ENCODE measurements around the gene DLG2.

Gene DLG2

GRCh38 chr11:83990160-83990733 is 1636.9 kb downstream of the DLG2 start:
- H3K4me3 ChIP-seq (replicated peaks in 1 of 2; ENCODE audit: low read depth in 2 of 2, low read length in 2 of 2): no peak overlapping the region
- TF ChIP-seq, protein P1, sequence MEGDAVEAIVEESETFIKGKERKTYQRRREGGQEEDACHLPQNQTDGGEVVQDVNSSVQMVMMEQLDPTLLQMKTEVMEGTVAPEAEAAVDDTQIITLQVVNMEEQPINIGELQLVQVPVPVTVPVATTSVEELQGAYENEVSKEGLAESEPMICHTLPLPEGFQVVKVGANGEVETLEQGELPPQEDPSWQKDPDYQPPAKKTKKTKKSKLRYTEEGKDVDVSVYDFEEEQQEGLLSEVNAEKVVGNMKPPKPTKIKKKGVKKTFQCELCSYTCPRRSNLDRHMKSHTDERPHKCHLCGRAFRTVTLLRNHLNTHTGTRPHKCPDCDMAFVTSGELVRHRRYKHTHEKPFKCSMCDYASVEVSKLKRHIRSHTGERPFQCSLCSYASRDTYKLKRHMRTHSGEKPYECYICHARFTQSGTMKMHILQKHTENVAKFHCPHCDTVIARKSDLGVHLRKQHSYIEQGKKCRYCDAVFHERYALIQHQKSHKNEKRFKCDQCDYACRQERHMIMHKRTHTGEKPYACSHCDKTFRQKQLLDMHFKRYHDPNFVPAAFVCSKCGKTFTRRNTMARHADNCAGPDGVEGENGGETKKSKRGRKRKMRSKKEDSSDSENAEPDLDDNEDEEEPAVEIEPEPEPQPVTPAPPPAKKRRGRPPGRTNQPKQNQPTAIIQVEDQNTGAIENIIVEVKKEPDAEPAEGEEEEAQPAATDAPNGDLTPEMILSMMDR (IDR thresholded peaks at IDR 0.05; ENCODE audit: low read depth, low read length): no peak
- no peak for DNase-seq (ENCODE audit: low read depth in 2 of 2)

GRCh38 chr11:83982825-83983224 is 1644.3 kb downstream of the DLG2 start:
- no peak for DNase-seq (ENCODE audit: low read depth in 2 of 2)
- TF ChIP-seq, protein P1 (IDR thresholded peaks at IDR 0.05; ENCODE audit: low read depth, low read length): no peak
- no peak overlapping the region for H3K4me3 ChIP-seq (replicated peaks in 1 of 2; ENCODE audit: low read depth in 2 of 2, low read length in 2 of 2)

DNA sequence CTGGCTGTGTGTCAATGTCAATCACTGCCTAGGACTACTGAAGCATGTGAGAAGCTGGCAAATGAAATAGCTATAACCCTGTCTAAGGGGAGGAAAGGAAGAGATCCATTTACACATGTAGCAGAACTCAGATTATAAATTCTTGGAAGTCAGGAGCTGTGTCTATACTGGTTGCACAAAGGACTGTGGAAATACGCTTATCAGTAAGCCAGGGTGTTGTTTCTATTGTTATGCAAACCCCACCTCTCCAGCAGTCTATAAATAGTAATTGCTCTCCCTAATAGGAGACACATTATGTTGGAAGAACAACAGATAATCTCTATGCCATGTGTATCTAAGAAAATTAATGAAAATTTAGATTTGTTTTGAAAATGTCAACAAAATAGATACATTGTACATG is 1647.6 kb downstream of the DLG2 start:
- TF ChIP-seq, protein P1 (IDR thresholded peaks at IDR 0.05; ENCODE audit: low read depth, low read length): no peak
- H3K4me3 ChIP-seq (replicated peaks in 1 of 2; ENCODE audit: low read depth in 2 of 2, low read length in 2 of 2): no peak overlapping the region

DNA sequence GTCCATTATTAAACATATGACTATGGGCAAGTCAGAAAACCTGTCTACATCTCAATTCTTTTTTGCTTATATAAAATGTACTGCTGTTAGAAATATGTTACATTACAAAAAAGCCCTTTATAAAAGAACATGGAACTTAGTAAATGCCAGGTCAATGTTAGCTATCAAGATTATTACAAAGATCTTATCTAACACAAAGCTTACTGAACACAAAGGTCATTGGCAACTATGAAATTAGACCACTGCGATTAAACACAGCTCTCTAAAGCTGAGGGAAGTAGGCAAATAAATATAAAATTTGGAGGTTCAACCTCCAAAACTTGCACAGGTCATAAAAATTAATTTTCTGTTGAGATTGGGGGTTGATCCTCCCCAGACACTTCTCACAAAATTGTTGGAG is 1648.2 kb downstream of the DLG2 start:
- H3K4me3 ChIP-seq (replicated peaks in 1 of 2; ENCODE audit: low read depth in 2 of 2, low read length in 2 of 2): no peak overlapping the region
- no peak for DNase-seq (ENCODE audit: low read depth in 2 of 2)

More for the DNA sequence above, 1647.6 kb downstream of the DLG2 start:
- no peak for DNase-seq (ENCODE audit: low read depth in 2 of 2)

GRCh38 chr11:83976086-83976485 is 1651.1 kb downstream of the DLG2 start:
- DNase-seq (ENCODE audit: low read depth in 2 of 2): no peak
- H3K4me3 ChIP-seq (replicated peaks in 1 of 2; ENCODE audit: low read depth in 2 of 2, low read length in 2 of 2): no peak overlapping the region
- TF ChIP-seq, protein P1 (IDR thresholded peaks at IDR 0.05; ENCODE audit: low read depth, low read length): no peak

More for the DNA sequence above, 1648.2 kb downstream of the DLG2 start:
- TF ChIP-seq, protein P1 (IDR thresholded peaks at IDR 0.05; ENCODE audit: low read depth, low read length): no peak

DNA sequence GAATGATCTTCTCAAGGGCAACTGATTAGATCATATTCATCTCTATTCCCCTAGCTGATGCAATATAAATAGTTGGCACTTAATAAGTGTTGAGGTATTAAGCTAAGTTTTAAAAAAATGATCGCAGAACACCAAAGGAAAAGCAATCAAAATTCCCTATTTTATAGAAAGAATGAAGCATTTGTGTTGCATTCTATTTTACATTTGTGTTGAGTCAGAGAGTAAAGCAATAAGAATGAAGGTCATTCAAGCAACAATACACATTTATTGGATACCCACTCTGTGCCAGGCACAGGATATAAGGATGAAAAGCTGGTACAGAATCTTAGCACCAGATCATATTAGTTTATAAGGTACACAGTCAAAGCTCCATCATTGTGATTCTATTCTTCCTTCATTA is 1654.6 kb downstream of the DLG2 start:
- TF ChIP-seq, protein P1 (IDR thresholded peaks at IDR 0.05; ENCODE audit: low read depth, low read length): no peak
- DNase-seq (ENCODE audit: low read depth in 2 of 2): no peak
- no peak overlapping the region for H3K4me3 ChIP-seq (replicated peaks in 1 of 2; ENCODE audit: low read depth in 2 of 2, low read length in 2 of 2)

- no peak overlapping the region for H3K4me3 ChIP-seq (replicated peaks in 1 of 2; ENCODE audit: low read depth in 2 of 2, low read length in 2 of 2)
- TF ChIP-seq, protein P1 (IDR thresholded peaks at IDR 0.05; ENCODE audit: low read depth, low read length): no peak
- DNase-seq (ENCODE audit: low read depth in 2 of 2): peak in 1 of 2 donors; percentile 22
These were observed 1656.1 kb downstream of the DLG2 start for GRCh38 chr11:83971063-83971462.
